PC-3 (cell line): Measurements from ENCODE around the gene ZNF385B.

Experiments used
- EZH2phosphoT487 ChIP-seq: fragments of 300-600 bp; sonication (generic); IDR thresholded peaks from 2 replicates; pipeline ENCODE4 v1.6.1; 2018; ENCODE audit warnings: mild to moderate bottlenecking, antibody characterized with exemption, low read length, borderline replicate concordance
- TF ChIP-seq, protein P1 (sequence below): fragments of 300-600 bp; sonication (generic); conservative IDR thresholded peaks from 2 replicates; pipeline ENCODE4 v1.5.1; 2017; ENCODE audit warnings: antibody characterized with exemption, low read depth, mild to moderate bottlenecking, low read length

DNA sequence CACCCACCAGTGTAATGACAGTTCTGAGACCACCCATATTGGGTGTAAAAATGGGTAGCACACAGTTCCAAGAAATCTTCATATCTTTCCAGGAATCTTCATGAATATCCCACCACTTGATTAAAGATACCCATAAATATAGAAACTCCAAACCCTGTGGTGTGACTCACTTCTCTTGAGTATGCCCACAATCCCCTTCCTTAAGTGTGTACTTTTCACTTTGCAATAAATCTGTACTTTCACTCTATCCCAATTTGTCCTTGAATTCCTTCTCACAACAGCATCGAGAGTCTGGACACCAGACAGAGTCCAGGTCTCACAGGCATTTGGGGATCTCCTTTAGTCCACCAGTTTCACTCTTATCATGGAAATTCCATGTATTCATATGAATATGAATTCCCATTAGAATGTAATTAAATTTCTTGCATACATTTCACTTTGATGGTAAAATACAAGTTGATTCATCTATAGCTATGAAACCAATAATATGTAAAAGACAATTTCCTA lies 309.8 kb downstream of the ZNF385B start:
- TF ChIP-seq, protein P1, sequence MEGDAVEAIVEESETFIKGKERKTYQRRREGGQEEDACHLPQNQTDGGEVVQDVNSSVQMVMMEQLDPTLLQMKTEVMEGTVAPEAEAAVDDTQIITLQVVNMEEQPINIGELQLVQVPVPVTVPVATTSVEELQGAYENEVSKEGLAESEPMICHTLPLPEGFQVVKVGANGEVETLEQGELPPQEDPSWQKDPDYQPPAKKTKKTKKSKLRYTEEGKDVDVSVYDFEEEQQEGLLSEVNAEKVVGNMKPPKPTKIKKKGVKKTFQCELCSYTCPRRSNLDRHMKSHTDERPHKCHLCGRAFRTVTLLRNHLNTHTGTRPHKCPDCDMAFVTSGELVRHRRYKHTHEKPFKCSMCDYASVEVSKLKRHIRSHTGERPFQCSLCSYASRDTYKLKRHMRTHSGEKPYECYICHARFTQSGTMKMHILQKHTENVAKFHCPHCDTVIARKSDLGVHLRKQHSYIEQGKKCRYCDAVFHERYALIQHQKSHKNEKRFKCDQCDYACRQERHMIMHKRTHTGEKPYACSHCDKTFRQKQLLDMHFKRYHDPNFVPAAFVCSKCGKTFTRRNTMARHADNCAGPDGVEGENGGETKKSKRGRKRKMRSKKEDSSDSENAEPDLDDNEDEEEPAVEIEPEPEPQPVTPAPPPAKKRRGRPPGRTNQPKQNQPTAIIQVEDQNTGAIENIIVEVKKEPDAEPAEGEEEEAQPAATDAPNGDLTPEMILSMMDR: no peak
- TF ChIP-seq EZH2phosphoT487: no peak
